Stimulated activated CD4-positive, alpha-beta T cell treated with anti-CD3 and anti-CD28 coated beads, Interleukin-12 subunit alpha, Interleukin-12 subunit beta, amount 100 ng/mL, for 4 hours (primary cell): Measurements from ENCODE around the gene COPS2.
"Not testable (repeated sequence)": the region's sequence is repeated elsewhere in the genome, so short reads cannot be mapped to it uniquely, and the experiment has no call there.

Experiments
- DNase-seq: peaks from one replicate; pipeline ENCODE4 v3.0.0-alpha.2; 2020

The COPS2 gene

GRCh38 chr15:49155110-49155833, at the start of gene COPS2:
Gene COPS2 (minus strand): TSS chr15:49155599. CDS start chr15:49155578, 21 bp downstream.
- peak; percentile 82 for DNase-seq

GRCh38 chr15:49200347-49200746, 44.9 kb upstream of the COPS2 start:
- no peak for DNase-seq

- no peak for DNase-seq
These were observed 44.3 kb upstream of the COPS2 start for GRCh38 chr15:49199666-49200065.

- DNase-seq: no peak
These were observed 41.5 kb upstream of the COPS2 start for GRCh38 chr15:49196856-49197255.

- DNase-seq: no peak
These were observed 36.5 kb upstream of the COPS2 start for GRCh38 chr15:49191892-49192291.

GRCh38 chr15:49190586-49190985, 35.2 kb upstream of the COPS2 start:
- DNase-seq: no peak

GRCh38 chr15:49189631-49190030, 34.2 kb upstream of the COPS2 start:
- no peak for DNase-seq

- no peak for DNase-seq
These were observed 33.5 kb upstream of the COPS2 start for GRCh38 chr15:49188933-49189332.

- DNase-seq: no peak
These were observed 32.3 kb upstream of the COPS2 start for GRCh38 chr15:49187549-49188245.

GRCh38 chr15:49185473-49185872, 30.1 kb upstream of the COPS2 start:
- DNase-seq: no peak

GRCh38 chr15:49183741-49184140, 28.3 kb upstream of the COPS2 start:
- DNase-seq: not testable (repeated sequence)

GRCh38 chr15:49182128-49182527, 26.7 kb upstream of the COPS2 start:
- no peak for DNase-seq

- no peak for DNase-seq
These were observed 24.2 kb upstream of the COPS2 start for GRCh38 chr15:49179433-49180190.

- no peak for DNase-seq
These were observed 23.1 kb upstream of the COPS2 start for GRCh38 chr15:49178497-49178896.

- DNase-seq: not testable (repeated sequence)
These were observed 20.4 kb upstream of the COPS2 start for GRCh38 chr15:49175582-49176397.

- DNase-seq: no peak
These were observed 19.5 kb upstream of the COPS2 start for GRCh38 chr15:49174902-49175301.

GRCh38 chr15:49171790-49172189, 16.4 kb upstream of the COPS2 start:
- no peak for DNase-seq

- DNase-seq: peak; percentile 67
These were observed 14.6 kb upstream of the COPS2 start, which contains the start of gene GALK2 for GRCh38 chr15:49169880-49170597. Gene GALK2 (plus strand): TSS chr15:49170247. CDS start chr15:49170323, 76 bp downstream.

- no peak for DNase-seq
These were observed 12.6 kb upstream of the COPS2 start for GRCh38 chr15:49168016-49168415.

- DNase-seq: no peak
These were observed 9.5 kb upstream of the COPS2 start for GRCh38 chr15:49164865-49165264.

GRCh38 chr15:49163678-49164077, 8.3 kb upstream of the COPS2 start:
- no peak for DNase-seq
